Measurements from ENCODE around the gene LIN37.
A peak's percentile ranks its signal among the peaks of the same experiment; 100 is the strongest.

LIN37 gene

GRCh38 chr19:35734889-35735288 is 13.5 kb upstream of the LIN37 start:
- DNase-seq (ENCODE audit: low read depth), result no peak

- no peak for DNase-seq (ENCODE audit: low read depth)
Observed at GRCh38 chr19:35736913-35737886, 11.2 kb upstream of the LIN37 start.

- no peak for DNase-seq (ENCODE audit: low read depth)
Observed at GRCh38 chr19:35738021-35738886, 10.1 kb upstream of the LIN37 start.

- DNase-seq (ENCODE audit: low read depth), result no peak
Observed at GRCh38 chr19:35738887-35739229, 9.5 kb upstream of the LIN37 start.

- no peak for DNase-seq (ENCODE audit: low read depth)
Observed at GRCh38 chr19:35739275-35740107, 8.9 kb upstream of the LIN37 start.

GRCh38 chr19:35740108-35740422 is 8.3 kb upstream of the LIN37 start:
- DNase-seq (ENCODE audit: low read depth), result no peak

DNA sequence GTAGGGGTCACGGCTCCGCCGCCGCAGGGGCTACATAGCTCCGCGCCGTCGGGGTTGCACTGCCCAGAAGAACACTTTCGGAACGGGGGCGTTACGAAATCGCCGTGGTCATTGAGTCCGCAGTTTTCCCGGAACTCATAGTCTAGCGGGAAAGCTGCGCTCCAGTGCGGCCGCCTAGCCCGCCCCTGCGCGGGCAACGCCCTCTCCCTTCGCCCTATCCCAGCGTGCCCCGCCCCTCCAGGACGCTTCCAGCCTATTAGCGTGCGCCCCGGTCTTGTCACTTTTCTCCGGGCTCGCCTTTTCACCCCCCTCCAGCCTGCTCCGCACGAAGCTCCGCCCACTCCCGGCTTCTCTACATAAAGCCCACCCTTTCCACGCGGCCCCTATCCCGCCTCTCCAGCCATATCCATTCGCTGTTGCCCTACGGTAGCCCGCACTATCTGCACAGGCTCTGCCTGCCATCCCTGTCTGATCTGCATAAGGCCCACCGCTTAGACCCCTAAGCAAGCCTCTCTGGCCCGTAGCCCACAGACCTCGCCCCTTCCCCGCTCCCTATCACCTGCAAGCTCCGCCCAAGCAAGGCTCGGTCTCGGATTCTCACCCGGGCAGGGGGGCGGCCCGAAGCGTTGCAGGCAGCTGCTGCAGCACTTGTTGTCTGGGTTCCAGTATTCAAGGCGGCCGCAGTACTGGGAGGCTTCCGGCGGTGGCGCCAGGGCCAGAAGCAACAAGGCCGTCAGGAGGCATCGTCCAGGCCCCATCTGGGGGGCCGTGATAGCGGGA is 7.8 kb upstream of the LIN37 start:
- peak; percentile 94 for DNase-seq (ENCODE audit: low read depth)

- DNase-seq (ENCODE audit: low read depth), result no peak
Observed at GRCh38 chr19:35741203-35741515, 7.2 kb upstream of the LIN37 start.

DNA sequence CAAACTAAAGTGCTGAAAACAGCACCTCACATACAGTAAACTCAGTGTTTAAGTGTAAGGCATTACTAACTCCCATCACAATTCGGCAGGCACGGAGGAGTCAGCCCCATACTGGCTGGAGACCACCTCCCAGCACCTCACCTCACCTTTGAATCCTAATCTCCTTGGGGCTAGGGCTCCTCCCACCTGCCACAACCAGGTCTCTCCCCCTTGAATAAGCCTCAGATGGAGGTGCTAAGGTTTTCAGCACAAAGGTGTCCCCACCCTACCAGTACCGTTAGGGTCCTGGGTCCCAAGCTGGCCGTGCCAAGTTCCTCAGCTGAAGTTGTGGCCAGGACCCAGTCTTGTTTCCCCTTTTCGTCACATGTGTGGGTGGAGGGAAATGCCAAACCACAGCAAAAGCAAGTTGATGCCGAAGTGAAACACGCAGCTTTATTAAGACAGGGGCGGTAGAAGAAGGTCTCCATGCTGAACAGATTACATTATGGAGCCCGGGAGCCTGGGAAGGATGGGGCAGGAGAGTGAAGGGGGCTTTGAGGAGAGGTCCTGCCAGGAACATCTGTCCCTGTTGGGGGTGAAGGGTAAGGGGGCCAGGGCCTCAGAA is 6.2 kb upstream of the LIN37 start, which contains the start of gene IGFLR1:
TSS of gene IGFLR1 (minus strand) at position 332 of the 604 bp plus-strand sequence. CDS start 1,272 bp downstream, outside the sequence.
- DNase-seq (ENCODE audit: low read depth), result no peak

GRCh38 chr19:35743640-35744429 is 4.5 kb upstream of the LIN37 start:
- DNase-seq (ENCODE audit: low read depth), result no peak

GRCh38 chr19:35744430-35745327 is 3.7 kb upstream of the LIN37 start:
- DNase-seq (ENCODE audit: low read depth), result peak; percentile 84

GRCh38 chr19:35745328-35746086 is 2.9 kb upstream of the LIN37 start, which contains the start of the genes PSENEN and U2AF1L4:
Gene PSENEN (plus strand): TSS chr19:35745651. CDS start chr19:35745931, 280 bp downstream.
Gene U2AF1L4 (minus strand): TSS chr19:35745418. CDS start chr19:35745391, 27 bp downstream.
- peak; percentile 83 for DNase-seq (ENCODE audit: low read depth)

DNA sequence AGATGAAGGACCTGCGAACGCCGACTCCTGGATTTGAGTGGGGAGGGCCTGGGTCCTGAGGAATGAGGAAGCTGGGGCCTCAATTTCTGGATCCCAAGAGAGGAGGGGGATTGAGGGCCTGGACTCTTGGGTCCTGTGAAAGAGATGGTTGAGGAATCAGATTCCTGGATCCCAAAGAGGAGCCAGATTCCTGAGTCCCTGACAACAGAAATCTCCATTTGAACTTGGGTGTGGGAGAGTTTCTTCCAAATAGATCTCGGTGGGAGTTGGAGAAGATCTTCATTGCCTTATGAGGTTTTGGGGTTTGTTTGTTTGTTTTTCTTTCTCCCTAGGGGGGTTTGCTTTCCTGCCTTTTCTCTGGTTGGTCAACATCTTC is 2.3 kb upstream of the LIN37 start:
- DNase-seq (ENCODE audit: low read depth), result no peak

DNA sequence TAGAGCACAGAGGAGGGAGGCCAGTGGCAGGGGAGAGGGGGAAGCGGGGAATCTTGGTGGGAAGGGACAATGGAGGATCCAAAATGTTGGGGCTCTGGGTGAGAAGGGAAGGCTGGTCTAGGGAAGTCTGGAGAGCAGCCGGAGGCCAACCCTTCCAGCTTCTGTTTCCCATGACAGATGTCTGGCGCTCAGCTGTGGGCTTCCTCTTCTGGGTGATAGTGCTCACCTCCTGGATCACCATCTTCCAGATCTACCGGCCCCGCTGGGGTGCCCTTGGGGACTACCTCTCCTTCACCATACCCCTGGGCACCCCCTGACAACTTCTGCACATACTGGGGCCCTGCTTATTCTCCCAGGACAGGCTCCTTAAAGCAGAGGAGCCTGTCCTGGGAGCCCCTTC is 1.8 kb upstream of the LIN37 start:
- DNase-seq (ENCODE audit: low read depth), result no peak

GRCh38 chr19:35750167-35750566 is 1.8 kb downstream of the LIN37 start:
- DNase-seq (ENCODE audit: low read depth), result no peak

DNA sequence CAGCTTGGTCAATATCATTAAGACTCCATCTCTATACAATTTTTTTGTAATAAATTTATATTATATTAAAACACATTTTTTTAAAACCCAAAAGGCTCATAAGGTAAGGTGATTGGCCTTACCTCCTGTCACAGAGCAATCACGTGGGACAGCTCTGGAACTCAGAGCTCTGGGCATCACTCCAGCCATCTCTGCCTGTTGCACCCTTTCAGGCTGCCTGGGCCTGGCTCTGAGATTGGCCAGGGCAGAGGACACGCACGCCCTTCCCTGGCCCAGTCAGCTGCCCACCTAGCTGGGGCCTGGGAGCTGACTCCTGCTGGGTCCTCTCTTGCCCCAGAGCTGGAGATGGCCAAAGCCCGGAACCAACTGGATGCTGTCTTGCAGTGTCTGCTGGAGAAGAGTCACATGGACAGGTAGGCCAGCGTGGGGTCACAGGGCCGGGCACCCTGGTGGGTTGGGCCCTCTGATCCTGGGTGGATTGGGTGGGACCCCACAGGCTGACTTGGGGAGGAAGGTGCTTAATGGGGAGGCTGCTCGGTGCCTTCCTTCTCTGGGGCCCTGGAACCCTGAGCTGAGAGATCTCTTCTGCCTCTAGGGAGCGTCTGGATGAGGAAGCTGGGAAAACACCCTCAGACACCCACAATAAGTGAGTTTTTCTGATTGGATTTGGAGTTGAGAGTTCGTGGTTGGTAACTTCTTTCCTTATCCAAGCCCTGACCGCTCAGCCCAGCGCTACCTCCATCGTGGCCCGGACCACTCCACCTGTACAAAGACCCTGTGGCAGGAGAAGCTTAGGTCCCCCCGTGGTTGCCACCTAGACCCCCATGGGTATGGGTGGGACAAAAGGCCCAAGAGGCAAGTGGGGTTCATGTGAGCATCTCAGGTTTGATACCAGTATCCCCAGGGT is 3.7 kb downstream of the LIN37 start:
- no peak for DNase-seq (ENCODE audit: low read depth)

- DNase-seq (ENCODE audit: low read depth), result no peak
Observed at GRCh38 chr19:35752746-35753350, 4.5 kb downstream of the LIN37 start.
